Measurements from ENCODE around the gene CRB3.

DNA sequence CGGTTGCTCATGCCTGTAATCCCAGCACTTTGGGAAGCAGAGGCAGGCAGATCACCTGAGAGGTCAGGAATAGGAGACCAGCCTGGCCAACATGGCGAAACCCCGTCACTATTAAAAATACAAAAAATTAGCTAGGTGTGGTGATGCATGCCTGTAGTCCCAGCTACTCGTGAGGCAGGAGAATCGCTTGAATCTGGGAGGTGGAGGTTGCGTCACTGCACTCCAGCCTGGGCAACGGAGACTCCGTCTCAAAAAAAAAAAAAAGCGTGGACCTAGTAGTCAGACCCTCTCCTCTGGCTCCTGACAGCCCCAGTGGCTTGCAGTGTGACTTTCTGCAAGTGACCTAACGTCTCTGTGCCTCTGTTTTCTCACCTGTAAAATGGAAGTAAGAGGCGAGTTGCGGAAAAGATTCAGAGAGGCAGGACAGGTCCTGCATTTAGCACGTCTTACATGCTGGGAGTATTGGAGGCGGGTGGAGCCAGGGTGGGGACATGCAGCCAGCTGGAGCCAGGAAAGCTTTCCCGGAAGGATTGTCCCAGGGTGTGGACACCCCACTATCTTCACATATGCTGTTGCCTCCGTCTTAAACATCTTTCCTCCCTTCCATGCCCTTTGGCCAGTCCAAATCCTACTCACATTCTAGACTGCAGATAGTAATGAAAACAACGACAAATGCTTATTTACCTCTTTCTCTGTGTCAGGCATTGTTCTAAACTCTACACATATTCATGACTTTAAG lies 35.1 kb downstream of the CRB3 start:
- TF ChIP-seq POLR2A (IDR thresholded peaks at IDR 0.05) = no peak
- TF ChIP-seq CTCF (IDR thresholded peaks at IDR 0.05) = no peak
